C4-2B (cell line): ENCODE measurements around the gene IL27RA.

Source experiments
- H3K27ac ChIP-seq: fragments of 450-650 bp; 2 replicates; pipeline ENCODE4 v1.5.1; 2017
- CTCF ChIP-seq: fragments of 450-650 bp; conservative IDR thresholded peaks from 2 replicates; pipeline ENCODE4 v1.5.1; 2017; ENCODE audit warnings: mild to moderate bottlenecking
- ZFX ChIP-seq: fragments of 450-650 bp; IDR thresholded peaks from 2 replicates; pipeline ENCODE4 v1.6.1; 2017

The IL27RA gene

GRCh38 chr19:14031719-14032480 is at the start of gene IL27RA:
Gene IL27RA (plus strand): TSS chr19:14031762. CDS start chr19:14031873, 111 bp downstream.
- TF ChIP-seq ZFX (no peak), CTCF (peak; percentile 53)

GRCh38 chr19:13981988-13982501 is 49.5 kb upstream of the IL27RA start:
- no peak overlapping the region for H3K27ac ChIP-seq
- TF ChIP-seq CTCF: no peak
- no peak for TF ChIP-seq ZFX

More at GRCh38 chr19:14031719-14032480, at the start of gene IL27RA:
- peak within 1 kb of the TSS; percentile 44 for H3K27ac ChIP-seq

- no peak overlapping the region for H3K27ac ChIP-seq
- TF ChIP-seq CTCF (no peak), ZFX (no peak)
Observed at GRCh38 chr19:13982773-13983172, 48.8 kb upstream of the IL27RA start.

- TF ChIP-seq CTCF: no peak
- TF ChIP-seq ZFX: no peak
- no peak overlapping the region for H3K27ac ChIP-seq
Observed at GRCh38 chr19:13983213-13983889, 48.2 kb upstream of the IL27RA start.

GRCh38 chr19:13984186-13984585 is 47.4 kb upstream of the IL27RA start:
- H3K27ac ChIP-seq: no peak overlapping the region
- no peak for TF ChIP-seq ZFX
- no peak for TF ChIP-seq CTCF

- H3K27ac ChIP-seq: peak overlapping the region; percentile 89
- TF ChIP-seq ZFX (no peak), CTCF (no peak)
Observed at GRCh38 chr19:13984875-13985741, 46.5 kb upstream of the IL27RA start.
